B cell (primary cell): ENCODE results near the gene PRKCZ. TPM values are rescaled to one million over a fixed set of nuclear protein-coding genes. Genes with fewer than 3 reads are reported as not detected.

Experiments used
- ATAC-seq: fragments of 200-7000 bp; cut with Tn5 transposase; one replicate; pipeline ENCODE4 v1.10.0; 2021; ENCODE audit warnings: low read depth, mild to moderate bottlenecking, moderate number of reproducible peaks, moderate library complexity
- CTCF ChIA-PET: fragments of 350-600 bp; sonication (Branson Sonifier 250); formaldehyde crosslinking; loops from one replicate; lab custom pipeline; 2021; ENCODE audit warnings: antibody characterized with exemption, inconsistent platforms; lab: Charles Lee
- POLR2A ChIA-PET: fragments of 350-600 bp; sonication (Branson Sonifier 250); formaldehyde crosslinking; loops from one replicate; lab custom pipeline; 2021; ENCODE audit warnings: antibody characterized with exemption; lab: Charles Lee
- DNase-seq: peaks from one replicate; pipeline ENCODE4 v3.0.0; 2013
- H2AFZ ChIP-seq: 2 replicates; pipeline ENCODE4 v1.6.1; 2012; ENCODE audit warnings: mild to moderate bottlenecking, low read depth, low read length; ENCODE audit not compliant: insufficient read depth, poor library complexity, severe bottlenecking
- H3K27ac ChIP-seq, 2 donors: 1 replicate in 1 of 2; 2 replicates in 1 of 2; pipeline ENCODE4 v1.5.1; 2012 to 2013; ENCODE audit warnings: low read length in 2 of 2, mild to moderate bottlenecking in 2 of 2, moderate library complexity in 1 of 2
- H3K27me3 ChIP-seq, 4 experiments: fragments of 200-600 bp in 1 of 4; sonication (generic) in 1 of 4; replicated peaks in 1 of 4; 1 replicate in 2 of 4; 2 replicates in 2 of 4; pipeline versions ENCODE4 v1.6.1 to v1.7.0; 2013 to 2016; ENCODE audit warnings: low read length in 3 of 4, mild to moderate bottlenecking in 2 of 4, mixed read lengths in 1 of 4, moderate library complexity in 1 of 4; ENCODE audit not compliant: insufficient read depth in 4 of 4, control insufficient read depth in 3 of 4; ENCODE audit errors: control extremely low read depth in 1 of 4
- H3K36me3 ChIP-seq, 2 experiments: replicated peaks in 1 of 2; 1 replicate in 1 of 2; 2 replicates in 1 of 2; pipeline versions ENCODE4 v1.6.1 to v1.7.1; 2013; ENCODE audit warnings: low read length in 1 of 2; ENCODE audit not compliant: insufficient read depth in 2 of 2, control insufficient read depth in 1 of 2; ENCODE audit errors: control extremely low read depth in 1 of 2, extremely low read depth in 1 of 2
- H3K4me1 ChIP-seq, 2 donors: fragments of 200-600 bp in 1 of 2; sonication (generic) in 1 of 2; 1 replicate in 1 of 2; 2 replicates in 1 of 2; pipeline versions ENCODE4 v1.5.1 to v1.6.1; 2013 to 2017; ENCODE audit warnings: low read length in 2 of 2; ENCODE audit not compliant: control insufficient read depth in 2 of 2, insufficient read depth in 2 of 2
- H3K4me2 ChIP-seq: replicated peaks from 2 replicates; pipeline ENCODE3; 2012; ENCODE audit warnings: mild to moderate bottlenecking, low read depth, low read length; ENCODE audit not compliant: poor library complexity, severe bottlenecking
- H3K4me3 ChIP-seq, 5 experiments: fragments of 200-600 bp in 1 of 5; sonication (generic) in 1 of 5; 1 replicate in 3 of 5; 2 replicates in 2 of 5; pipeline versions ENCODE4 v1.5.1 to v1.7.0; 2011 to 2016; ENCODE audit warnings: low read length in 4 of 5, mild to moderate bottlenecking in 4 of 5, low read depth in 2 of 5, control low read depth in 1 of 5, moderate library complexity in 1 of 5; ENCODE audit not compliant: insufficient read depth in 1 of 5; ENCODE audit errors: control extremely low read depth in 1 of 5, extremely low read depth in 1 of 5
- H3K79me2 ChIP-seq: fragments of 200-600 bp; sonication (generic); one replicate; pipeline ENCODE4 v1.6.0; 2016; ENCODE audit warnings: low read length; ENCODE audit not compliant: control insufficient read depth, insufficient read depth
- H3K9ac ChIP-seq: fragments of 200-600 bp; sonication (generic); 2 replicates; pipeline ENCODE4 v1.6.1; 2017; ENCODE audit warnings: mild to moderate bottlenecking, low read length, moderate library complexity
- H3K9me3 ChIP-seq, 3 donors: one replicate each; pipeline versions ENCODE4 v1.6.1 to v1.7.1; 2013; ENCODE audit warnings: low read length in 2 of 3; ENCODE audit not compliant: control insufficient read depth in 2 of 3, insufficient read depth in 1 of 3; ENCODE audit errors: control extremely low read depth in 1 of 3
- H4K20me1 ChIP-seq: 2 replicates; pipeline ENCODE4 v1.6.0; 2012; ENCODE audit warnings: mild to moderate bottlenecking, low read length; ENCODE audit not compliant: insufficient read depth, control insufficient read depth, poor library complexity, severe bottlenecking
- H3K27ac Mint-ChIP-seq: one replicate; pipeline ENCODE4 v1.8.0; 2021; ENCODE audit warnings: mixed read lengths
- H3K27me3 Mint-ChIP-seq: one replicate; pipeline ENCODE4 v1.8.0; 2021; ENCODE audit warnings: mixed read lengths
- H3K4me1 Mint-ChIP-seq: one replicate; pipeline ENCODE4 v1.8.0; 2021; ENCODE audit warnings: mixed read lengths
- H3K4me3 Mint-ChIP-seq: one replicate; pipeline ENCODE4 v1.8.0; 2021; ENCODE audit warnings: mixed read lengths
- H3K9me3 Mint-ChIP-seq: one replicate; pipeline ENCODE4 v1.8.0; 2022; ENCODE audit warnings: mixed read lengths; ENCODE audit not compliant: insufficient read depth
- EZH2 ChIP-seq: IDR thresholded peaks from 2 replicates; pipeline ENCODE4 v1.6.1; 2012; ENCODE audit warnings: borderline replicate concordance, low read depth, mild to moderate bottlenecking, moderate library complexity, low read length; ENCODE audit not compliant: insufficient read depth, poor library complexity, severe bottlenecking
- WGBS: methylation state at CpG from one replicate; pipeline ENCODE4 v1.1.5; 2013; ENCODE audit warnings: missing lambda C conversion rate; ENCODE audit not compliant: insufficient coverage; 5-methylcytosine and 5-hydroxymethylcytosine counted together
- intact Hi-C: fragments of 100-400 bp; cut with micrococcal nuclease; formaldehyde crosslinking; loops from one replicate; pipeline ENCODE4 v1.10.0; 2022
- polyA plus RNA-seq: library from polyadenylated mRNA; depleted of rRNA; stranded (reverse); fragments of >200 nt; gene quantifications from 2 replicates; pipeline ENCODE4 v1.2.3, GENCODE V29; 2012
- total RNA-seq, 2 donors: library from RNA; stranded (reverse); fragments of 120-200 nt in 1 of 2; gene quantifications; 1 replicate in 1 of 2; 2 replicates in 1 of 2; pipeline versions ENCODE4 v1.2.3 to v1.2.4, GENCODE V29; 2013 to 2022
- TF ChIP-seq, protein P1 (sequence below): fragments of 200-600 bp; IDR thresholded peaks from one replicate; pipeline ENCODE4 v1.8.0; 2022; ENCODE audit warnings: antibody characterized with exemption, mild to moderate bottlenecking

The PRKCZ gene
- total and polyA plus RNA-seq, 2 donors (not counting 1 experiment from before 2014, with no cell fraction given), result 17.9 to 53.2 TPM

DNA sequence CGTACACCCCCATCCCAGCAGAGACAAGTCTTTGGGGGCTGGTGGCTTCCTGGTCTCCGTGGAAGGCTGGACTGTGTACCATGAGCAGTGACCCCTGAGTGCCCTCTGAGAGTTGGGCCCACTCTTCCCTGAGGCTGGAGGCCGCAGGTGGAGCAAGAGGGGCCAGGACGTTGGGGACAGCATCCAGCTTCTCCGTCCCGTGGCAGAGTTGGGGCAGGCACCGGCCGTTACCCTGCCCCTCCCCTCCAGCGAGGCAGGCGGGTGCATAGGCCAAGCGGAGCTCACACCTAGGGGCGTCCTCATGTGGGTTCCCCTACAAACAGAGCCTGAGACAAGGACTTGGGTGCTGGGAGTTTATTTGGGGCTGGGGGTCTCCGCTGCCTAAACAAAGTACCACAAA lies 17.0 kb upstream of the PRKCZ start:
- WGBS, result 81% methylated on average over 8 of the region's 13 CpGs
- no peak overlapping the region for H2AFZ ChIP-seq
- H3K27ac ChIP-seq, result no peak overlapping the region
- no peaks in the 10 kb centered on the region for H3K79me2 ChIP-seq
- ATAC-seq (no peak), DNase-seq (no peak)
- peaks cover 7% of the 10 kb centered on the region for H3K4me1 Mint-ChIP-seq
- peaks cover 0 to 3% (median 0%) of the 10 kb centered on the region in 3 donors for H3K9me3 ChIP-seq
- H3K4me3 Mint-ChIP-seq, result no peak overlapping the region
- peaks cover 0 to 10% (median 0%) of the 10 kb centered on the region in 4 experiments for H3K27me3 ChIP-seq
- H3K4me2 ChIP-seq, result no peak overlapping the region
- TF ChIP-seq, protein P1, sequence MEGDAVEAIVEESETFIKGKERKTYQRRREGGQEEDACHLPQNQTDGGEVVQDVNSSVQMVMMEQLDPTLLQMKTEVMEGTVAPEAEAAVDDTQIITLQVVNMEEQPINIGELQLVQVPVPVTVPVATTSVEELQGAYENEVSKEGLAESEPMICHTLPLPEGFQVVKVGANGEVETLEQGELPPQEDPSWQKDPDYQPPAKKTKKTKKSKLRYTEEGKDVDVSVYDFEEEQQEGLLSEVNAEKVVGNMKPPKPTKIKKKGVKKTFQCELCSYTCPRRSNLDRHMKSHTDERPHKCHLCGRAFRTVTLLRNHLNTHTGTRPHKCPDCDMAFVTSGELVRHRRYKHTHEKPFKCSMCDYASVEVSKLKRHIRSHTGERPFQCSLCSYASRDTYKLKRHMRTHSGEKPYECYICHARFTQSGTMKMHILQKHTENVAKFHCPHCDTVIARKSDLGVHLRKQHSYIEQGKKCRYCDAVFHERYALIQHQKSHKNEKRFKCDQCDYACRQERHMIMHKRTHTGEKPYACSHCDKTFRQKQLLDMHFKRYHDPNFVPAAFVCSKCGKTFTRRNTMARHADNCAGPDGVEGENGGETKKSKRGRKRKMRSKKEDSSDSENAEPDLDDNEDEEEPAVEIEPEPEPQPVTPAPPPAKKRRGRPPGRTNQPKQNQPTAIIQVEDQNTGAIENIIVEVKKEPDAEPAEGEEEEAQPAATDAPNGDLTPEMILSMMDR, result no peak
- no peak for TF ChIP-seq EZH2
- H3K4me1 ChIP-seq, result peaks cover 13 to 22% of the 10 kb centered on the region in 2 donors
- CTCF ChIA-PET, result interaction anchor here (1.1 kb wide), 1 partner anchor 11 kb away, joined by 5 read pairs; no protein-coding TSS in a partner anchor
- intact Hi-C loops, result no loop called here
- no peaks in the 10 kb centered on the region for H3K9me3 Mint-ChIP-seq
- POLR2A ChIA-PET, result no interaction called here
- no peaks in the 10 kb centered on the region for H3K36me3 ChIP-seq
- H4K20me1 ChIP-seq, result no peaks in the 10 kb centered on the region
- no peak overlapping the region for H3K27ac Mint-ChIP-seq
- H3K4me3 ChIP-seq, result no peak overlapping the region
- peaks cover 3% of the 10 kb centered on the region for H3K27me3 Mint-ChIP-seq
- H3K9ac ChIP-seq, result no peak overlapping the region

DNA sequence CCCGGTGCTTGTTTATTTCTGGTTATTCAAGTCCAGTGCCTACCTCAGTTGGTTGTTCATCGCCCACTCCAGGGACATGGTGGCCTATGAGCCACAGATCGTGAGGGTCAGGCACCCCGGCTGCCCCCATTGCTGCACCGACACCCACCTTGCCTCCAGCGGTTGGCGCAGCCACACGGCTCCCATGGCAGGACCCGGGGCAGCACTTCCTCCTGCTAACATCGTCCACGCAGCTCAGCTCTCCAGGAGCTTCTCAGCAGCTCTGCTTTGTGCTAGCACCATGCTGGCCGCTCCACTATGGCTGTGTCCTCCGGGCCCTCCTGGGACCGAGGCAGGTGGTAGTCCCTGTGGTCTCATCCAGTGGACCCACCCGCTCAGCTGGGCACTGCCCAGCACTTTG lies 13.9 kb upstream of the PRKCZ start:
- peaks cover 0 to 10% (median 0%) of the 10 kb centered on the region in 4 experiments for H3K27me3 ChIP-seq
- intact Hi-C loops, result no loop called here
- DNase-seq (no peak), ATAC-seq (no peak)
- H3K36me3 ChIP-seq, result no peaks in the 10 kb centered on the region
- no peaks in the 10 kb centered on the region for H3K4me1 ChIP-seq
- Mint-ChIP-seq H3K4me3 (no peak overlapping the region), H3K4me1 (no peaks in the 10 kb centered on the region), H3K27me3 (peaks cover 3% of the 10 kb centered on the region), H3K27ac (no peak overlapping the region), H3K9me3 (no peaks in the 10 kb centered on the region)
- H4K20me1 ChIP-seq, result no peaks in the 10 kb centered on the region
- CTCF ChIA-PET, result interaction anchor here (1.0 to 1.1 kb wide), 2 partner anchors 9 to 103 kb away, joined by 3 read pairs; no protein-coding TSS in a partner anchor
- H3K9ac ChIP-seq, result no peak overlapping the region
- no peak overlapping the region for H3K4me2 ChIP-seq
- no peak overlapping the region for H3K4me3 ChIP-seq
- TF ChIP-seq EZH2, result no peak
- TF ChIP-seq, protein P1, result no peak
- POLR2A ChIA-PET, result no interaction called here
- no peak overlapping the region for H2AFZ ChIP-seq
- 86% methylated on average over 14 of the region's 15 CpGs for WGBS
- peaks cover 0 to 4% (median 0%) of the 10 kb centered on the region in 3 donors for H3K9me3 ChIP-seq
- H3K79me2 ChIP-seq, result no peaks in the 10 kb centered on the region
- H3K27ac ChIP-seq, result no peak overlapping the region
